Prostate gland (tissue), 2 donors: ENCODE data around the gene PPFIBP2.

Experiments
- POLR2AphosphoS5 ChIP-seq: sonication (generic); formaldehyde crosslinking; IDR thresholded peaks from one replicate; pipeline ENCODE4 v1.6.1; 2017; ENCODE audit warnings: antibody characterized with exemption
- TF ChIP-seq, protein P1 (sequence below), 4 experiments: fragments of 200-600 bp in 2 of 4; fragments of 450-650 bp in 2 of 4; sonication (generic) in 2 of 4; IDR thresholded peaks; 1 replicate in 3 of 4; 2 replicates in 1 of 4; pipeline ENCODE4 v1.5.1; 2016 to 2019; ENCODE audit warnings: antibody characterized with exemption in 4 of 4, mild to moderate bottlenecking in 2 of 4, moderate library complexity in 2 of 4

- TF ChIP-seq, protein P1, sequence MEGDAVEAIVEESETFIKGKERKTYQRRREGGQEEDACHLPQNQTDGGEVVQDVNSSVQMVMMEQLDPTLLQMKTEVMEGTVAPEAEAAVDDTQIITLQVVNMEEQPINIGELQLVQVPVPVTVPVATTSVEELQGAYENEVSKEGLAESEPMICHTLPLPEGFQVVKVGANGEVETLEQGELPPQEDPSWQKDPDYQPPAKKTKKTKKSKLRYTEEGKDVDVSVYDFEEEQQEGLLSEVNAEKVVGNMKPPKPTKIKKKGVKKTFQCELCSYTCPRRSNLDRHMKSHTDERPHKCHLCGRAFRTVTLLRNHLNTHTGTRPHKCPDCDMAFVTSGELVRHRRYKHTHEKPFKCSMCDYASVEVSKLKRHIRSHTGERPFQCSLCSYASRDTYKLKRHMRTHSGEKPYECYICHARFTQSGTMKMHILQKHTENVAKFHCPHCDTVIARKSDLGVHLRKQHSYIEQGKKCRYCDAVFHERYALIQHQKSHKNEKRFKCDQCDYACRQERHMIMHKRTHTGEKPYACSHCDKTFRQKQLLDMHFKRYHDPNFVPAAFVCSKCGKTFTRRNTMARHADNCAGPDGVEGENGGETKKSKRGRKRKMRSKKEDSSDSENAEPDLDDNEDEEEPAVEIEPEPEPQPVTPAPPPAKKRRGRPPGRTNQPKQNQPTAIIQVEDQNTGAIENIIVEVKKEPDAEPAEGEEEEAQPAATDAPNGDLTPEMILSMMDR (IDR thresholded peaks at IDR 0.05): no peak
- no peak for TF ChIP-seq POLR2AphosphoS5
Measured at GRCh38 chr11:7516475-7516874, 2.7 kb downstream of the PPFIBP2 start.
